ENCODE results near the gene NPIPB12.
"Not testable (repeated sequence)": the region's sequence is repeated elsewhere in the genome, so short reads cannot be mapped to it uniquely, and the experiment has no call there.

The NPIPB12 gene

DNA sequence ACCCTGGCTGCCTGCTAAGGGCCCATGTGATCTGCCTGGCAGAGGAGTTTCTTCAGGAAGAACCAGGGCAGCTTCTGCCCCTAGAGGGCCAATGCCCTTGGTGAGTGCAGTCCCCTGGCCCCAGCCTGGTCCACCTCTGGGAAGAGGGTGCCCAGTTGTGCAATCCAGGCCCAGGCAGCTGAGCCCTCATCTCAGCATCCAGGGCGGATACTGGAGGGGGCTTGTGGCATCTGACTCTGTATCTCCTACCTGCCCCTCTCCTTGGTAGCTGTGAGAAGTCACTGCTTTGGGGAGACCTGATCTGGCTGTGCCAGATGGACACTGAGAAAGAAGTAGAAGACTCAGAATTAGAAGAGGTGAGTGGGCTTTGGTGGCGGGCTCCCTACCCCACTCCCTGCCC, 48.5 kb downstream of the NPIPB12 start:
- not testable (repeated sequence) for H3K4me3 ChIP-seq (ENCODE audit: low read depth in 1 of 2, low read length in 2 of 2); H3K4me1 ChIP-seq (ENCODE audit: control insufficient read depth in 1 of 2, insufficient read depth in 2 of 2, low read length in 2 of 2); H3K9me3 ChIP-seq (ENCODE audit: control insufficient read depth in 1 of 2, low read length in 2 of 2); H3K27ac ChIP-seq (ENCODE audit: low read depth, low read length); H3K9ac ChIP-seq (ENCODE audit: low read depth in 1 of 2, low read length in 2 of 2); H3K36me3 ChIP-seq (ENCODE audit: control insufficient read depth in 1 of 2, insufficient read depth in 2 of 2, low read length in 2 of 2); H3K27me3 ChIP-seq (ENCODE audit: control insufficient read depth in 1 of 2, insufficient read depth in 2 of 2, low read length in 2 of 2)

DNA sequence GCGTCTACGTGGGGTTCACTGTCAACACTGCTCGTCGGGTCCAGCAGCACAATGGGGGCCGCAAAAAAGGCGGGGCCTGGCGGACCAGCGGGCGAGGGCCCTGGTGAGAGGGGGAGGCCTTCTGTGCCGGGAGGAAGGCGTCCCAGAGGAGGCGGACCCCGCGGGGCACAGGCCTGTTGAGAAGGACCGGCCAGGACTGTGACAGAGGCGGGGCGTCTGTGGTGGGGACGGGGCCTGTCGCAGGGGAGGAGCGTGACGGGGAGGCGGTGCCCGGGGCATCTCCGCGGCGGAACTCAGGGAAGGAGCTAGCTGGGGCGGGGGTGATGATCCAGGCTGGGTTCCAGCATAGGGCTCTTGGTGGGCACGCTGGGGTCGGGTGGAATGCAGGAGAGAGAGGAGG, 51.4 kb downstream of the NPIPB12 start:
- H3K27me3 ChIP-seq (ENCODE audit: control insufficient read depth in 1 of 2, insufficient read depth in 2 of 2, low read length in 2 of 2); H3K9me3 ChIP-seq (ENCODE audit: control insufficient read depth in 1 of 2, low read length in 2 of 2); H3K27ac ChIP-seq (ENCODE audit: low read depth, low read length): not testable (repeated sequence)

GRCh38 chr16:29454269-29454668, 51.9 kb downstream of the NPIPB12 start, which contains the start of the genes BOLA2 and SLX1B:
Gene BOLA2, minus strand, starts transcription at chr16:29454351. Its CDS starts 98 bp downstream, at chr16:29454253.
Gene SLX1B, plus strand, starts transcription at chr16:29454533.
- not testable (repeated sequence) for H3K4me1 ChIP-seq (ENCODE audit: control insufficient read depth in 1 of 2, insufficient read depth in 2 of 2, low read length in 2 of 2); H3K9me3 ChIP-seq (ENCODE audit: control insufficient read depth in 1 of 2, low read length in 2 of 2); H3K4me3 ChIP-seq (ENCODE audit: low read depth in 1 of 2, low read length in 2 of 2); H3K27ac ChIP-seq (ENCODE audit: low read depth, low read length); H3K36me3 ChIP-seq (ENCODE audit: control insufficient read depth in 1 of 2, insufficient read depth in 2 of 2, low read length in 2 of 2); H3K9ac ChIP-seq (ENCODE audit: low read depth in 1 of 2, low read length in 2 of 2); H3K27me3 ChIP-seq (ENCODE audit: control insufficient read depth in 1 of 2, insufficient read depth in 2 of 2, low read length in 2 of 2)

More for the DNA sequence above, 51.4 kb downstream of the NPIPB12 start:
- H3K36me3 ChIP-seq (ENCODE audit: control insufficient read depth in 1 of 2, insufficient read depth in 2 of 2, low read length in 2 of 2); H3K9ac ChIP-seq (ENCODE audit: low read depth in 1 of 2, low read length in 2 of 2); H3K4me3 ChIP-seq (ENCODE audit: low read depth in 1 of 2, low read length in 2 of 2); H3K4me1 ChIP-seq (ENCODE audit: control insufficient read depth in 1 of 2, insufficient read depth in 2 of 2, low read length in 2 of 2): not testable (repeated sequence)

DNA sequence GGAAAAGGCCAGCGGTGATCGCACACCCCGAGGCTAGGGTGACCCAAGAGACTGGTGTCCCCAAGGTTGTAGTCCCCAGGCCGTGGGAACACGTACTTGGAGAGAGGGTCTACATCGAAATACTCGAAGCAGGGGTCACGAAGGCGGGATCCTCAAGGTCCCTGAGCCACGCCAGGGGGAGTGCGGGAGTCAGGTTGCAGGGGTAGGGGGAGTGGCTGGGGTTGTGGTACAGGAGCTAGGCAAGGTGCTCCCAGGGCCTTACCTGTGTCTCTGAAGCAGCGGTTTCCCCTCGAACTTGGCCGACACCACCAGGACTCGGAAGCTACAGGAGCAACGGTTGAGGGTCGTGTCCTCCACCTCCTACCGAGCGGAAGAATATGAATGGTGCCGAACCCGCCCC, 52.5 kb downstream of the NPIPB12 start:
- not testable (repeated sequence) for H3K27ac ChIP-seq (ENCODE audit: low read depth, low read length); H3K4me3 ChIP-seq (ENCODE audit: low read depth in 1 of 2, low read length in 2 of 2); H3K36me3 ChIP-seq (ENCODE audit: control insufficient read depth in 1 of 2, insufficient read depth in 2 of 2, low read length in 2 of 2); H3K27me3 ChIP-seq (ENCODE audit: control insufficient read depth in 1 of 2, insufficient read depth in 2 of 2, low read length in 2 of 2); H3K9ac ChIP-seq (ENCODE audit: low read depth in 1 of 2, low read length in 2 of 2); H3K9me3 ChIP-seq (ENCODE audit: control insufficient read depth in 1 of 2, low read length in 2 of 2); H3K4me1 ChIP-seq (ENCODE audit: control insufficient read depth in 1 of 2, insufficient read depth in 2 of 2, low read length in 2 of 2)
